Trophoblast cell (in vitro differentiated cells and primary cell): ENCODE results near the gene SIPA1L3.

ENCODE experiments used
- DNase-seq, 2 donors: peaks; one replicate each; pipeline ENCODE4 v3.0.0-alpha.2; 2016
- H2AFZ ChIP-seq: 2 replicates; pipeline ENCODE4 v1.6.1; 2013; ENCODE audit warnings: low read length, moderate library complexity, mild to moderate bottlenecking; ENCODE audit not compliant: insufficient read depth, poor library complexity
- H2AK5ac ChIP-seq: 2 replicates; pipeline ENCODE4 v1.6.1; 2013; ENCODE audit warnings: mild to moderate bottlenecking, low read length
- H2BK120ac ChIP-seq: 2 replicates; pipeline ENCODE4 v1.6.1; 2013; ENCODE audit warnings: low read length, mild to moderate bottlenecking, moderate library complexity; ENCODE audit not compliant: insufficient read depth, poor library complexity
- H2BK12ac ChIP-seq: 2 replicates; pipeline ENCODE4 v1.6.1; 2013; ENCODE audit warnings: mild to moderate bottlenecking, low read length, moderate library complexity
- H2BK5ac ChIP-seq: 2 replicates; pipeline ENCODE4 v1.6.1; 2013; ENCODE audit warnings: low read length, low read depth, moderate library complexity, mild to moderate bottlenecking; ENCODE audit not compliant: poor library complexity
- H3K14ac ChIP-seq: 2 replicates; pipeline ENCODE4 v1.6.1; 2013; ENCODE audit warnings: mild to moderate bottlenecking, low read length
- H3K18ac ChIP-seq: 2 replicates; pipeline ENCODE4 v1.6.1; 2013; ENCODE audit warnings: mild to moderate bottlenecking, low read length
- H3K23ac ChIP-seq: 2 replicates; pipeline ENCODE4 v1.6.1; 2013; ENCODE audit warnings: low read length
- H3K27ac ChIP-seq: 2 replicates; pipeline ENCODE4 v1.5.1; 2013; ENCODE audit warnings: low read depth, mild to moderate bottlenecking, inconsistent platforms, low read length, moderate library complexity
- H3K27me3 ChIP-seq: 2 replicates; pipeline ENCODE4 v1.6.1; 2013; ENCODE audit warnings: inconsistent platforms, mild to moderate bottlenecking, low read length, moderate library complexity; ENCODE audit not compliant: insufficient read depth
- H3K36me3 ChIP-seq, 2 experiments: 1 replicate in 1 of 2; 2 replicates in 1 of 2; pipeline ENCODE4 v1.6.1; 2013; ENCODE audit warnings: low read length in 2 of 2, mild to moderate bottlenecking in 2 of 2, moderate library complexity in 1 of 2; ENCODE audit not compliant: insufficient read depth in 2 of 2, control insufficient read depth in 1 of 2
- H3K4ac ChIP-seq: 2 replicates; pipeline ENCODE4 v1.6.1; 2013; ENCODE audit warnings: low read depth, mild to moderate bottlenecking, low read length, moderate library complexity
- H3K4me1 ChIP-seq, 2 experiments: 1 replicate in 1 of 2; 2 replicates in 1 of 2; pipeline ENCODE4 v1.6.1; 2013; ENCODE audit warnings: low read length in 2 of 2, mild to moderate bottlenecking in 2 of 2, moderate library complexity in 1 of 2; ENCODE audit not compliant: insufficient read depth in 2 of 2, control insufficient read depth in 1 of 2
- H3K4me2 ChIP-seq: 2 replicates; pipeline ENCODE4 v1.6.1; 2013; ENCODE audit warnings: inconsistent platforms, mild to moderate bottlenecking, low read length, moderate library complexity
- H3K4me3 ChIP-seq: 2 replicates; pipeline ENCODE4 v1.5.1; 2013; ENCODE audit warnings: mild to moderate bottlenecking, low read depth, low read length, inconsistent platforms
- H3K79me1 ChIP-seq: one replicate; pipeline ENCODE4 v1.6.1; 2013; ENCODE audit warnings: low read length
- H3K79me2 ChIP-seq: 2 replicates; pipeline ENCODE4 v1.6.1; 2013; ENCODE audit warnings: low read length, mild to moderate bottlenecking; ENCODE audit not compliant: control insufficient read depth, insufficient read depth, poor library complexity
- H3K9ac ChIP-seq: 2 replicates; pipeline ENCODE4 v1.6.1; 2013; ENCODE audit warnings: mild to moderate bottlenecking, low read length
- H3K9me3 ChIP-seq: 2 replicates; pipeline ENCODE4 v1.6.1; 2013; ENCODE audit warnings: low read depth, mild to moderate bottlenecking, control low read depth, inconsistent platforms, low read length; ENCODE audit not compliant: insufficient read depth
- H4K12ac ChIP-seq: 2 replicates; pipeline ENCODE4 v1.6.1; 2013; ENCODE audit warnings: low read depth, mild to moderate bottlenecking, low read length, moderate library complexity
- H4K8ac ChIP-seq: 2 replicates; pipeline ENCODE4 v1.6.1; 2013; ENCODE audit warnings: low read depth, mild to moderate bottlenecking, low read length, moderate library complexity
- H4K91ac ChIP-seq: one replicate; pipeline ENCODE4 v1.6.1; 2013; ENCODE audit warnings: low read depth, mild to moderate bottlenecking, low read length, moderate library complexity
- WGBS: extraction: QIAGEN DNeasy Blood & Tissue Kit; methylation state at CpG from one replicate; pipeline ENCODE4 v1.1.7; 2013; ENCODE audit warnings: missing lambda C conversion rate; ENCODE audit not compliant: insufficient read length, insufficient coverage; ENCODE audit errors: extremely low coverage; 5-methylcytosine and 5-hydroxymethylcytosine counted together

The SIPA1L3 gene

DNA sequence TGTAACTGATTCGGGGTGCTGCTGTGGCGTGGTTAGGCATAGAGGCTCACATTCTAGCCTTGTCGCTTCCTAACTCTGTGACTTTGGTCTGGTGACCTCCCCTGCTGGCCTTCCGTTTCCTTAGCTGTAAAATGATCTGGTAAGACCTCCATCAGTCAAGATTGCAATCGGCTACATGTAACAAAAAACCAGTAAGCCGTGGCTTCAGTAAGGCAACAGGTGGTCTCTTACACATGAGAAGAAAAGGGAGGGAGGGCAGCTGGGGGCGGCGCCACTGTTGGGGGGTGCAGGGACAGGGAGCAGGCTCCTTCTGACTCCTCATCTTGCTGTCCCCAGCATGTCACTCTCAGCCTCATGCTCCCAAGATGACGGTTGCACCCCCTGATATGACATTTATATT lies 148.0 kb downstream of the SIPA1L3 start:
- Histone ChIP-seq H3K23ac (no peak overlapping the region), H3K18ac (no peak overlapping the region), H2BK5ac (no peak overlapping the region), H2BK12ac (no peak overlapping the region), H2AK5ac (no peak overlapping the region), H2AFZ (no peak overlapping the region), H2BK120ac (no peak overlapping the region), H3K27ac (no peak overlapping the region), H3K4me2 (no peak overlapping the region), H3K4ac (no peak overlapping the region), H4K12ac (no peak overlapping the region), H4K8ac (no peak overlapping the region), H3K79me1 (peaks cover 4% of the 10 kb centered on the region), H3K4me3 (no peak overlapping the region), H3K9ac (no peak overlapping the region), H3K4me1 (peaks cover 5 to 7% of the 10 kb centered on the region in 2 experiments), H3K27me3 (no peaks in the 10 kb centered on the region), H4K91ac (no peak overlapping the region), H3K36me3 (no peaks in the 10 kb centered on the region), H3K79me2 (no peaks in the 10 kb centered on the region), H3K9me3 (no peaks in the 10 kb centered on the region), H3K14ac (no peak overlapping the region)
- WGBS, result no CpG with 5 or more reads among the region's 9 CpGs
- no peak for DNase-seq

DNA sequence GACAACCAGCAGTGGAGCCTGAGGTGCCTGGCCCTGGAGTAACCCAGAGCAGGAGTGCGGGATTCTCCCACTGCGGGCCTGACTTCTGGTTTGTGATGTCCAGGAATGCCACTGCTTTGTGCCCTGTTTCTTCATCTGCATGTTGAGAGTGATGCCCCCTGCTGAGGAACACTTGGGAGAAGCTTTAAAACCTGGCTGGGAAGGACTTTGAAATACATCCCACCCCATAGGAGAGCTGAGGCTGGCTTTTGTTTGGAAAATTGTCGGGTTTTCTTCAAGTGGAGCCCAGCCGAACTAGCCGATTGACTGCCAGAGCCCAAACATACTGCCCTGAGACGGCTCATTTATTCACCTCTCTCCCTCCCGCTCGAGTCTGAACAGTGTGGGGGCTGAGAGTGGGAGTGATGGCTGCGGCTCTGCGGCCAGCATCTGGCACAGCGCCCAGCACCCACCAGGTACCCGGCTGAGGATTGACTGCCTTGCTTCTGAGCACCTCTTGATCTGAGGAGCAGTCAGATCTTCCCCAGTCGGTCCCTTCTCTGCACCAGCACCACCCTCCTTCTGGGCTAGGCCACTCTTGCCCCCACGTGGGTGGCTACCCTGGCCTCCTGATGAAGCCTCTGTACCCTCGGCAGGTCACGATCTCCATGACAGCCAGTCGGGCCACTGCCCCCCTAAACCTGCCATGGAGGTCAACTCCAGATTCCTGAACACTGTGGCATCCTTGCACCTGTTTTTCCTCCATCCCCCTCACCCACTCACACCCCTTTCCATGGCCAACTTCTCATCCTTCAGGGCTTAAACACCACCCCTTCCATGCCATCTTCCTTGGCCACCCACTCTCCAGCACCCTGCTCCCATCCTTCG lies 148.9 kb downstream of the SIPA1L3 start:
- H3K18ac ChIP-seq, result no peak overlapping the region
- no peak overlapping the region for H2AK5ac ChIP-seq
- H4K91ac ChIP-seq, result no peak overlapping the region
- H3K36me3 ChIP-seq, result no peaks in the 10 kb centered on the region
- no peak overlapping the region for H3K27ac ChIP-seq
- H4K8ac ChIP-seq, result no peak overlapping the region
- no peaks in the 10 kb centered on the region for H3K9me3 ChIP-seq
- H3K4ac ChIP-seq, result no peak overlapping the region
- no peaks in the 10 kb centered on the region for H3K79me2 ChIP-seq
- no peak overlapping the region for H4K12ac ChIP-seq
- no peak overlapping the region for H2AFZ ChIP-seq
- no peak for DNase-seq
- H2BK12ac ChIP-seq, result no peak overlapping the region
- no peak overlapping the region for H2BK5ac ChIP-seq
- H2BK120ac ChIP-seq, result no peak overlapping the region
- H3K9ac ChIP-seq, result no peak overlapping the region
- no CpG with 5 or more reads among the region's 18 CpGs for WGBS
- no peak overlapping the region for H3K4me2 ChIP-seq
- H3K14ac ChIP-seq, result no peak overlapping the region
- no peak overlapping the region for H3K23ac ChIP-seq
- no peak overlapping the region for H3K4me3 ChIP-seq
- H3K27me3 ChIP-seq, result no peaks in the 10 kb centered on the region
- peaks cover 5% of the 10 kb centered on the region for H3K79me1 ChIP-seq
- H3K4me1 ChIP-seq, result peaks cover 5 to 7% of the 10 kb centered on the region in 2 experiments

GRCh38 chr19:38056646-38057045 lies 149.6 kb downstream of the SIPA1L3 start:
- DNase-seq, result peak; percentile 67 to 80
- WGBS, result no CpG with 5 or more reads among the region's 10 CpGs
- no peak overlapping the region for H3K4ac ChIP-seq

GRCh38 chr19:38057959-38058690 lies 151.1 kb downstream of the SIPA1L3 start:
- Histone ChIP-seq H2BK5ac (peak overlapping the region; percentile 22), H3K4me3 (no peak overlapping the region), H3K36me3 (no peaks in the 10 kb centered on the region), H2BK120ac (no peak overlapping the region), H2AK5ac (no peak overlapping the region), H3K79me2 (peaks cover 3% of the 10 kb centered on the region), H2BK12ac (no peak overlapping the region), H3K27ac (peak overlapping the region; percentile 36), H3K4me2 (no peak overlapping the region), H3K14ac (peak overlapping the region; percentile 42), H3K27me3 (no peaks in the 10 kb centered on the region), H3K4ac (no peak overlapping the region), H4K12ac (peak overlapping the region; percentile 22), H2AFZ (no peak overlapping the region), H3K9me3 (no peaks in the 10 kb centered on the region), H4K8ac (peak overlapping the region; percentile 4), H3K9ac (no peak overlapping the region), H4K91ac (peak overlapping the region; percentile 26), H3K4me1 (peaks cover 13 to 18% of the 10 kb centered on the region in 2 experiments), H3K79me1 (peaks cover 8% of the 10 kb centered on the region), H3K23ac (no peak overlapping the region), H3K18ac (peak overlapping the region; percentile 37)
- DNase-seq, result peak; percentile 58 to 68
- no CpG with 5 or more reads among the region's 10 CpGs for WGBS

More at GRCh38 chr19:38056646-38057045, 149.6 kb downstream of the SIPA1L3 start:
- Histone ChIP-seq H2AFZ (no peak overlapping the region), H4K8ac (no peak overlapping the region), H3K27me3 (no peaks in the 10 kb centered on the region), H3K14ac (no peak overlapping the region), H4K12ac (no peak overlapping the region), H3K23ac (no peak overlapping the region), H3K9me3 (no peaks in the 10 kb centered on the region), H3K4me3 (no peak overlapping the region), H2BK12ac (no peak overlapping the region), H4K91ac (no peak overlapping the region), H3K36me3 (no peaks in the 10 kb centered on the region), H3K27ac (no peak overlapping the region), H3K9ac (no peak overlapping the region), H2BK5ac (no peak overlapping the region), H3K79me2 (no peaks in the 10 kb centered on the region), H2AK5ac (no peak overlapping the region), H3K4me1 (peaks cover 13 to 15% of the 10 kb centered on the region in 2 experiments), H2BK120ac (no peak overlapping the region), H3K18ac (no peak overlapping the region), H3K4me2 (no peak overlapping the region), H3K79me1 (peaks cover 8% of the 10 kb centered on the region)
